ENCODE measurements around the gene ADCY1.

ADCY1 gene

GRCh38 chr7:45576249-45576929 is 2.2 kb downstream of the ADCY1 start:
- DNase-seq: no peak

GRCh38 chr7:45578022-45578421 is 3.9 kb downstream of the ADCY1 start:
- no peak for DNase-seq

DNA sequence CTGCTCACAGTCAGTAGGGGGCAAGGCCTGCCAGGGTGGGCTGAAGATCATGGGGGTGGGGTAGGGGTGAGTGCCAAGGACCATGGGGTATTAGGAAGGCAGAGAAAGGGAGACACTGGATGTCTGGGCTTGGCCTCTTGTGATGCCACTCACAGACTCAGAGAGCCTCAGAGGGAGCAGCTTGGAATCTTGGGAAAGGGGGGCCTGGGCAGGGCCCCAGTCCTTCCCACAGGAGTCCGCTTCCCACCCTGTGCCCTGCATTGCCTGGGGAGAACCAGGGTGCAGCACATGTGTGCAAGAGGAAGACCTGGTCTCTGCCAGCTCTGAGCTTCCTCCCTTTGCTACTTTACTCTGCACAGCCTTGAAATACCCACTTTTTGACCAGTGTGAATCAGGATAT is 4.3 kb downstream of the ADCY1 start:
- no peak for DNase-seq

GRCh38 chr7:45579391-45579801 is 5.2 kb downstream of the ADCY1 start:
- no peak for DNase-seq

GRCh38 chr7:45580053-45580872 is 6.1 kb downstream of the ADCY1 start:
- DNase-seq: no peak

DNA sequence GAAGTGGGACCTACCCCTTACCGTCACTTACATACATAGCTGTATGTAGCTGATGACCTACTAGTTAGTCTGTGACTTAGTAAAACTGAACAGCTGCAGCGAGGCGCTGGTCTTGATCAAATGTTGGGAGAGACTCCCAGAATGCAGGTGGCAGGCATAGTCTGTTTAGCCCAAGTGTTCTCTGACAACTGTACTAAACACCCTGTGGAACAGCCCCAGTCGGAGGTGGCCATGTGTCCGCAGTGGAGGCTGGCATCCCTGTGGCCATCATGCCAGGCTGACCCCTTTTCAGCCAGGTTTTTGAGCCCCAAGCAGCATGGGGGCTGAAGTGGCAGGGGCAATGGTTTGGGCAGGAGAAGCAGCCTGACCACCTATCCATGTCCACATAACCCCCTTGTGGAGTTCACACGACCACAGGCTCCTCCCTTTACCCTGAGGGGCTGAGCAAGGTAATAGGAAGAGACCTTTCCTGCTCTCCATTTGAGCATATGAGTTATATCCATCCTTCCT is 7.2 kb downstream of the ADCY1 start:
- DNase-seq: no peak

- DNase-seq: no peak
Observed at GRCh38 chr7:45582136-45582749, 8.1 kb downstream of the ADCY1 start.

- DNase-seq: no peak
Observed at GRCh38 chr7:45582868-45583277, 8.7 kb downstream of the ADCY1 start.

GRCh38 chr7:45583296-45583695 is 9.1 kb downstream of the ADCY1 start:
- DNase-seq: no peak

DNA sequence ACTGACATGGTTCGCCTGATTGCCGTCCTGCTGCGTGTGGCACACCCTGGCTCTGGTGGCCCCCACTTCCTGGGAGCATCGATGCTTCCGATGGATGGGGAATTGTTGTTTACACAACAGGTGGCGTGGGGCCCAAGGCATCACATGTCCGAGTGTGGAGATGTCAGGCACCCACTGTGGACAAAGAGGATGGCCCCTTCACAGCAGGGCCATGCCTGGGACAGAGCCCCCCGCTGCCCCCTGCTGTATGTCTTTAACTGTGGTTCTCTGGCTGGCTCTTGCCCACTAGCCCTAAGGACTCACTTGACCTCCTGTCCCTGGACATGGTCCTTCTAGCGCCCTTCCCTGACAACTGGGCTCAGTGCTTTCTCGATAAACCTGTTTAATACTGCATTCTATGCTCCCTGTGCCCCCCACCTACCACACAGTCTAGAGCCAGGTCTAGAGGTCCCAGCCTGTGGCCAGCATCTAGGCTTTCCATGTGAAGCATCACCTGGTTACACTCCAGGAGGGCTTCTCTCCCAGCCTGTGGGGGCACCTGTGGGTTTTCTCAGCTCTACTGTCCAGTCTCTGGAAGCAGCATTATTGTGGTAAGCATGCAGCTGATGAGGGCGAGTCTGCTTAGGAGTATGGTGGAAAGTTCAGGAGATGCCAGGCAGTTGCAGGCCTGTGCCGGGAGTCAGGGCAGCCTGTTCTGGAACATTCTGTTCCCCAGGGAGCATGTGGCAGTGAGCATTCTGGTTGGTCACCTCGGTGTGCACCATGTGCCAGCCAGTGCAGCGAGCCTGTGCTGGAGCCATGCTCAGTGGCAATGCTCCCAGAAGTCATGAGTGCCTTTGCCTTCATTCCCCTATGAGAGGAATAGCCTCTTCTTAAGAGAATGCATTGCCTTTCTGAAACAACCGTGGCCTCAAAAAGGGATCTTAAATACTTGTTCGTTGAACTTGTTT is 10.4 kb downstream of the ADCY1 start:
- peak in 1 of 56 donors; percentile 7 for DNase-seq

- no peak for DNase-seq
Observed at GRCh38 chr7:45585628-45586027, 11.5 kb downstream of the ADCY1 start.

DNA sequence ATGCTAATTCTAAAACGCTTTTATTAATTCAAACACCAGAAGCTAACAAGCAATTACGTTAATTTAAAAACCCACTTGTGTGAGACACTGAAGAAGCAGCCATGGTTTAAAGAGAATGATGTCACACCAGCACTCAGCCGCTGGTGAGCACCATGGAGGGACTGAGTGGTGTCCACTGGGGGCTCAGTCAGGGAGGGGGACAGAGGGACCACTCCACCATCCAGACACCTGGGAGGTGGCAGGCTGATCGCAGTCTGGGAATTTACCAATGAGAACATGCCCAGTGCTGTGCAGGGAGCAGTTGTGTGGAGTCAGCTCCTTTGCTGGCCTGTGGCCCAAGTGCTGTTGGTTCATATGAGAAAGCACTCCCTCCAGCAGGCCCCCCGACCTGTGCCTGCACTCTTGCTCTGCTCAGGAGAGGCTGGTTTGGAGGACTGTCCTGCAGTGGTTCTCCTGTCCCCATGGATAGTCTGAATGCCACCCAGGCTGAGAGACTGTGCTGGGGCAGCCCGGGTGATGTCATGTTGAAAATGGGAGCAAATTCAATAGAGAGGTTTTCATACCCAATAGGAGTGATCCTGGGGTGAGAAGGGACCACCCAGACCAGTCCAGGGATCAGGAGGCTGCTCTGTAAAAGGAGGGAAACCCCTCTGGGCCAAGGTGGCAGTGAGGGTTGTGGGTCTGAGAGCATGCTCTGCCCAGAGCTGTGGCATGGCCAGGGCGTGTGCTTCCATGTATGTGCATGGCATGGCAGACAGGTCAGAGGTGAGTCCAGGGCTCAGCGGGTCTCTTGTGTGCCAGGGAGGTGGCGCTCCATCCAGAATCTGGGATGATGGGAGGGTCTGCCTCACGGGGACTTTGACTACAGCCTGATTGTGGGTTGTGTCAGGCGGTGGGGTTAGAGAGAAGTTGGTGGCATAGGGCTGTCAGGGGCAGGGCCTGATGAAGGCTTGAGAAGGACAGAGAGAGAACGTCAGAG is 12.7 kb downstream of the ADCY1 start:
- no peak for DNase-seq

DNA sequence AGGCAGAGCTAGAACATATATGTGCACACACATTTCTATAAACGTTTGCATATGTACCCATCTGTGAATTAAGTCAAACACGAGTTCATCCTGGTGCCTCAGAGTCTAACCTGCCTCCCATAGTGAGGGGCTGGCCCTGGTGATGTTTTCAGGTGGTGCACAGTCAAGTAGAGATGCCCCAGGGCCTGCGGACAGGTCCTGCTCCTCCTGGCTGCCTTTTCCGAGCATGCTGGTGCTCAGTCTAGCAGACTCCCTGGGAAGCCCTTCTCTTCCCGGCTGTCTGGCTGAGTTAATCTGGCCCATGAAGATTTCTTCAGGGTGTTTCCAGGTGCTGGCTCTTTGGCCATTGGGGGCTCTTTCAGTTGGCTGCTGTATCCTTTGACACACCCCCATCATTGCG is 14.3 kb downstream of the ADCY1 start:
- no peak for DNase-seq

DNA sequence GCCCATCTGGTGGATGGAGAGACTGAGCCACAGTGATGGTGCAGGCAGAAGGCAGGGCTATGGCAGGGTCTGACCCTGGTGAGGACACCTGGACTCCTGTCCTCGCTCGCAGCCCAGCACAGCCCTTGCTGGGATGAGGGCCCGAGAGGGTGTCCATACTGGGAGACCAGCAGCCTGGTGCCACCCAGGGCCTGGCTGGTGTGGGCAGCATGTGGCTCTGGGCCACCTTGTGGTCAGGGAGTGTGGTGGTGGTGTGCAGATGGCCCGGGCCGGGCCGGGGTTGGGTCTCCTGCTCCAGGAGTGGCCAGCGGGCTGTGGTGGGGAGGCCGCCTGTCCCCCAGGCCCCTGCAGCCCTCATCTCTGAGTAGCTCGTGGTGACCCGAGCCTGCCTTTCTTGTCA is 14.9 kb downstream of the ADCY1 start:
- no peak for DNase-seq

DNA sequence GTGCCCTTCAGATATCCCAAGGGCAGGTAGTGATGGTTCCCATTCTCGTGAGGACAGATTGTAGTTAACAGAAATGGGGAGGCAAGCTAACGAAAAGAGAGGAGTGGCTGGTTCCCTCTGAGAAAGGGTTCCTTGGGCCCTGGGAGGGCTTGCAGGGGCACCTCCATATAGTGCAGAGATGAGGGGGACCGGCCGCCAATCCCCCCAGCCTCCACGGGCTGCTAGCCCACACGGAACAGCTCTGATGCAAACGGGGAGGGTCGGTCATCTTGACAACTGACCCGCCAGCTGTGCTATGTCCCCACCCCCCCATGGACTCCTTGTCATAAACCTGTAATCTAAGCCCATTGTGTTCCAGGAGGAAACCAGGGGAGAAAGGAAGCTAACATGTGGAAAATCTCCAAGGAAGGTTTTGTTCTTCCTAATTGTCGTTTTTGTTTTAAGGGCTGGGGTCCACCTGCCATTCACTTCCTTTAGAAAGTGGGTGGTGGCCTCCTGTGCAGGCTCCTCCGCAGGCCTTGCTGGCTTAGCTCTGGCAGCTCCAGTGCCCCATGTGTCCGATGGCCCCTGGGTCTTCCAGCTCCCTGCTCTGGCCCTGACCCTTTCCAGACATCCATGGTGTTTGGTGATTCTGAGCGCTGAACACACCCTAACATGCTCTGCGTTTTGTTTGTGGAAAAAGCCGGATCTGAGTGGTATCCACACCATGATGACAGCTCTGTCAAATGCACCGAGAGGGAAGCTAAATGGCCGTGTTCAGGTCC is 15.9 kb downstream of the ADCY1 start:
- DNase-seq: no peak

DNA sequence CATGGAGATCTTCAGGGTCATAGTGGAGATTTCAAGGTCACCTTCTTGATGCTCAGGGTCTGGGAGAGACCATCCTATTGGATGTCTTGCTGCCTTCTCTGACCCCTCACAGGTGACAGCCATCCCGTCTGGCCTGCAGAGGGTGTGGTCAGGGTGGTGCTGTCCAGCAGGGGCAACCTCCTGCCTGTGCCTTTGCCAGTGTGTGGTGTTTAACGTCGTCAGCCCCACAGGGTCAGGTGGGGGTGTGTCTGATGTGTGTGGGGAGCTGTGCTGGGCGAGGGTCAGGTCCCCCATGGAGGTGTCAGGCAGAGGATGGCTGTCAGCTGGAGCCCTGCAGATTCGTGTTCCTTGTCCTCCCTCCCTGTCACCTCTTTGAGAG is 16.5 kb downstream of the ADCY1 start:
- DNase-seq: no peak

GRCh38 chr7:45591101-45591906 is 17.1 kb downstream of the ADCY1 start:
- no peak for DNase-seq
